GM12864 (cell line): Measurements from ENCODE around the gene DLEC1.

Experiments
- DNase-seq: peaks from one replicate; pipeline ENCODE4 v3.0.0-alpha.2; 2011; ENCODE audit warnings: low read depth
- H3K4me3 ChIP-seq: 2 replicates; pipeline ENCODE4 v1.5.1; 2011; ENCODE audit warnings: mild to moderate bottlenecking, low read depth, low read length, control low read depth
- TF ChIP-seq, protein P1 (sequence below): IDR thresholded peaks from 2 replicates; pipeline ENCODE4 v1.5.1; 2011; ENCODE audit warnings: low read depth, mild to moderate bottlenecking, moderate library complexity, low read length, control low read depth, inconsistent platforms; ENCODE audit errors: missing control alignments

The DLEC1 gene

DNA sequence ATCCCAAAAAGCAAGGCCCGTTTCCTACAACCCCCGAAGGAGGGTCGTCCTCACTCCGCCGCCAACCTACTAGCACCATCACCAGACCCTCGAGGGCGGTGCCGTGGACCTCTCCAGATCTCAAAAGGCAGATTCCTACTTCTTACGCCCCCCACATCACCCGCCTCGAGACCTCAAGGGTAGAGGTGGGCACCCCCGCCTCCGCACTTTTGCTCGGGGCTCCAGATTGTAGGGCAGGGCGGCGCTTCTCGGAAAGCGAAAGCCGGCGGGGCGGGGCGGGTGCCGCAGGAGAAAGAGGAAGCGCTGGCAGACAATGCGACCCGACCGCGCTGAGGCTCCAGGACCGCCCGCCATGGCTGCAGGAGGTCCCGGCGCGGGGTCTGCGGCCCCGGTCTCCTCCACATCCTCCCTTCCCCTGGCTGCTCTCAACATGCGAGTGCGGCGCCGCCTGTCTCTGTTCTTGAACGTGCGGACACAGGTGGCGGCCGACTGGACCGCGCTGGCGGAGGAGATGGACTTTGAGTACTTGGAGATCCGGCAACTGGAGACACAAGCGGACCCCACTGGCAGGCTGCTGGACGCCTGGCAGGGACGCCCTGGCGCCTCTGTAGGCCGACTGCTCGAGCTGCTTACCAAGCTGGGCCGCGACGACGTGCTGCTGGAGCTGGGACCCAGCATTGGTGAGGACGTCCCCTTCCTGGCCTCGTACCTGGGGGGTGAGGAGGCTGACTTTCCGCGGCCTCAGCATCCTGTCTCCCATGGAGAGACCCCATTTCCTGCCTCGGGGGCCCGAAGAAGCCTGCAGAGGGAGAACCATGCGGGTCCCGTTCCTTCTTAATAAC, 99.6 kb downstream of the DLEC1 start, which contains the start of gene MYD88:
Gene MYD88 (plus strand): TSS at position 313 of the 842 bp plus-strand sequence. CDS start 40 bp downstream, at position 353.
- TF ChIP-seq, protein P1, sequence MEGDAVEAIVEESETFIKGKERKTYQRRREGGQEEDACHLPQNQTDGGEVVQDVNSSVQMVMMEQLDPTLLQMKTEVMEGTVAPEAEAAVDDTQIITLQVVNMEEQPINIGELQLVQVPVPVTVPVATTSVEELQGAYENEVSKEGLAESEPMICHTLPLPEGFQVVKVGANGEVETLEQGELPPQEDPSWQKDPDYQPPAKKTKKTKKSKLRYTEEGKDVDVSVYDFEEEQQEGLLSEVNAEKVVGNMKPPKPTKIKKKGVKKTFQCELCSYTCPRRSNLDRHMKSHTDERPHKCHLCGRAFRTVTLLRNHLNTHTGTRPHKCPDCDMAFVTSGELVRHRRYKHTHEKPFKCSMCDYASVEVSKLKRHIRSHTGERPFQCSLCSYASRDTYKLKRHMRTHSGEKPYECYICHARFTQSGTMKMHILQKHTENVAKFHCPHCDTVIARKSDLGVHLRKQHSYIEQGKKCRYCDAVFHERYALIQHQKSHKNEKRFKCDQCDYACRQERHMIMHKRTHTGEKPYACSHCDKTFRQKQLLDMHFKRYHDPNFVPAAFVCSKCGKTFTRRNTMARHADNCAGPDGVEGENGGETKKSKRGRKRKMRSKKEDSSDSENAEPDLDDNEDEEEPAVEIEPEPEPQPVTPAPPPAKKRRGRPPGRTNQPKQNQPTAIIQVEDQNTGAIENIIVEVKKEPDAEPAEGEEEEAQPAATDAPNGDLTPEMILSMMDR, result no peak
- peak within 1 kb of the TSS; percentile 71 for H3K4me3 ChIP-seq

DNA sequence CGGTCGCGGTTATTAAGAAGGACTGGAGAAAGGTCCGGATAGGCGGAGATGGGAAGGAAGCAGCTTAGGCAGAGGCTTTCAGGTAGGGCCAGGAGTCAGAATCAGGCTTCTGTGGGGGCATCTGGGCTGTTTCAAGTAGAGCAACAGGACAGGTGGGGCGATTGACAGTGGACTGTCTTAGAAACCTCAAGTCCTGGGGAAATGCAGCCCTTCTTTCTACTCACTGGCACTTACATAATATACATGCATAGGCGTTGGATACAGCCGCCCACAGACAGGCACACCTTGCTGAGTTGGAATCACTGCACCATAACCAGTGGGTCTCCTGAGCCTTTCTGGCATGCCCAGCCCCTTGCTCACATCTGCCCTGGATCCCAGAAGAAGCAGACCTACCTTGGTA, 100.2 kb downstream of the DLEC1 start:
- no peak for DNase-seq
- TF ChIP-seq, protein P1, result no peak
- peak overlapping the region; percentile 71 for H3K4me3 ChIP-seq

More for the DNA sequence above, 99.6 kb downstream of the DLEC1 start, which contains the start of gene MYD88:
- no peak for DNase-seq

DNA sequence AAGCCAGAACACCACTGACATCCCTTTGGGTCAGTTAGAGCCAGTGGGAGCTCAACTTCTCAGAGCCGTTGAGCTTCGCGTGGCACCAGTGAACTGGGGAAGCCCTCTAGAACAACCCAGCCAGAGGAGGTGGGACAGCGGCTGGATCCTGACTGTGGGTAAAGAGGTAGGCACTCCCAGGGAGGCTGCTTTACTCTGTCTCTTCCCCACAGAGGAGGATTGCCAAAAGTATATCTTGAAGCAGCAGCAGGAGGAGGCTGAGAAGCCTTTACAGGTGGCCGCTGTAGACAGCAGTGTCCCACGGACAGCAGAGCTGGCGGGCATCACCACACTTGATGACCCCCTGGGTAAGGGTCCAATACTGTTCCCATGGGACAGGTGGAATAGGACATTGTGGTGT, 100.6 kb downstream of the DLEC1 start:
- peak overlapping the region; percentile 71 for H3K4me3 ChIP-seq
- no peak for DNase-seq
- TF ChIP-seq, protein P1, result no peak

DNA sequence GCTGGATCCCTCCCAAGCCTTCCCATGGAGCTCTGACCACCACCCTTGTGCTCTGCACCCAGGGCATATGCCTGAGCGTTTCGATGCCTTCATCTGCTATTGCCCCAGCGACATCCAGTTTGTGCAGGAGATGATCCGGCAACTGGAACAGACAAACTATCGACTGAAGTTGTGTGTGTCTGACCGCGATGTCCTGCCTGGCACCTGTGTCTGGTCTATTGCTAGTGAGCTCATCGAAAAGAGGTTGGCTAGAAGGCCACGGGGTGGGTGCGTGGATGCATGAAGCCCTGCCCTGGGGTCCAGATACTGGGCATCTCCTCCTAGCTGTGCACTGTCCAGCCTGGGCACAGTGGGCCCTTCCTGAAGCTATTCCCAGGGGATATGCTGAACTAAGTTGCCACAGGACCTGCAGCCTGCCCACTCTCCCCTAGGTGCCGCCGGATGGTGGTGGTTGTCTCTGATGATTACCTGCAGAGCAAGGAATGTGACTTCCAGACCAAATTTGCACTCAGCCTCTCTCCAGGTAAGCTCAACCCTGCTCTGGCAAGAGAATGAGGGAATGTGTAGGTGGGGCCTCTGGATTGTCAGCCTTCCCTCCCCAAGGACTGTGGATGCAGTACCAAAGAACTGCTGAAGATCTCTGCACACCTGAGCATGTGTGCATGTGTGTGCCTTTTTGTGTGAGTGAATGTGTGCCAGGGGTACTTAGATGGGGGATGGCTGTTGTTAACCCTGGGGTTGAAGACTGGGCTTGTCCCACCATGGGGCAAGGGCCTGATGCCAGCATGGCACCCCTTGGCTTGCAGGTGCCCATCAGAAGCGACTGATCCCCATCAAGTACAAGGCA, 101.5 kb downstream of the DLEC1 start:
- TF ChIP-seq, protein P1, result no peak
- no peak overlapping the region; the same call in 1 of the 2 replicates for H3K4me3 ChIP-seq
- DNase-seq, result no peak

DNA sequence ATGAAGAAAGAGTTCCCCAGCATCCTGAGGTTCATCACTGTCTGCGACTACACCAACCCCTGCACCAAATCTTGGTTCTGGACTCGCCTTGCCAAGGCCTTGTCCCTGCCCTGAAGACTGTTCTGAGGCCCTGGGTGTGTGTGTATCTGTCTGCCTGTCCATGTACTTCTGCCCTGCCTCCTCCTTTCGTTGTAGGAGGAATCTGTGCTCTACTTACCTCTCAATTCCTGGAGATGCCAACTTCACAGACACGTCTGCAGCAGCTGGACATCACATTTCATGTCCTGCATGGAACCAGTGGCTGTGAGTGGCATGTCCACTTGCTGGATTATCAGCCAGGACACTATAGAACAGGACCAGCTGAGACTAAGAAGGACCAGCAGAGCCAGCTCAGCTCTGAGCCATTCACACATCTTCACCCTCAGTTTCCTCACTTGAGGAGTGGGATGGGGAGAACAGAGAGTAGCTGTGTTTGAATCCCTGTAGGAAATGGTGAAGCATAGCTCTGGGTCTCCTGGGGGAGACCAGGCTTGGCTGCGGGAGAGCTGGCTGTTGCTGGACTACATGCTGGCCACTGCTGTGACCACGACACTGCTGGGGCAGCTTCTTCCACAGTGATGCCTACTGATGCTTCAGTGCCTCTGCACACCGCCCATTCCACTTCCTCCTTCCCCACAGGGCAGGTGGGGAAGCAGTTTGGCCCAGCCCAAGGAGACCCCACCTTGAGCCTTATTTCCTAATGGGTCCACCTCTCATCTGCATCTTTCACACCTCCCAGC, 102.4 kb downstream of the DLEC1 start:
- TF ChIP-seq, protein P1, result no peak
- H3K4me3 ChIP-seq, result no peak overlapping the region
- no peak for DNase-seq

DNA sequence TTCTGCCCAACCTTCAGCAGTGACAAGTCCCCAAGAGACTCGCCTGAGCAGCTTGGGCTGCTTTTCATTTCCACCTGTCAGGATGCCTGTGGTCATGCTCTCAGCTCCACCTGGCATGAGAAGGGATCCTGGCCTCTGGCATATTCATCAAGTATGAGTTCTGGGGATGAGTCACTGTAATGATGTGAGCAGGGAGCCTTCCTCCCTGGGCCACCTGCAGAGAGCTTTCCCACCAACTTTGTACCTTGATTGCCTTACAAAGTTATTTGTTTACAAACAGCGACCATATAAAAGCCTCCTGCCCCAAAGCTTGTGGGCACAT, 102.9 kb downstream of the DLEC1 start:
- H3K4me3 ChIP-seq, result no peak overlapping the region
- DNase-seq, result no peak
- TF ChIP-seq, protein P1, result no peak
